Left ventricle myocardium inferior (tissue), 1 donor: ENCODE results near the gene FOXK1. TPM values are rescaled to one million over a fixed set of nuclear protein-coding genes. Genes with fewer than 3 reads are reported as not detected.

Experiments
- DNase-seq: peaks from one replicate; pipeline ENCODE4 v3.0.0-alpha.2; 2020
- H3K27ac ChIP-seq: fragments of 200-600 bp; replicated peaks from 2 replicates; pipeline ENCODE4 v1.8.0; 2021
- H3K27me3 ChIP-seq: fragments of 200-600 bp; 2 replicates; pipeline ENCODE4 v1.8.0; 2021; ENCODE audit warnings: low read depth
- H3K36me3 ChIP-seq: fragments of 200-600 bp; 2 replicates; pipeline ENCODE4 v1.8.0; 2021
- H3K4me1 ChIP-seq: fragments of 200-600 bp; 2 replicates; pipeline ENCODE4 v1.8.0; 2021
- H3K4me3 ChIP-seq: fragments of 200-600 bp; 2 replicates; pipeline ENCODE4 v1.8.0; 2021; ENCODE audit warnings: mild to moderate bottlenecking, moderate library complexity
- H3K9me3 ChIP-seq: fragments of 200-600 bp; replicated peaks from 2 replicates; pipeline ENCODE4 v1.8.0; 2021
- intact Hi-C: fragments of 100-400 bp; cut with micrococcal nuclease; formaldehyde crosslinking; loops from one replicate; pipeline ENCODE4 v1.11.0; 2022
- total RNA-seq: library from RNA; stranded (reverse); fragmentation: NEBNext Ultra II Directional; extraction: Animal tissue kit (Norgen Biotek cat#: 25700); gene quantifications from one replicate; pipeline ENCODE4 v1.2.1, GENCODE V29; 2021
- TF ChIP-seq, protein P1 (sequence below): fragments of 200-600 bp; IDR thresholded peaks from 2 replicates; pipeline ENCODE4 v1.8.0; 2021; ENCODE audit warnings: antibody characterized with exemption, mild to moderate bottlenecking, borderline replicate concordance
- donor health status: DM: no; HTN: yes; CAD: no; lungs with severe emphysema.

Gene FOXK1
- total RNA-seq, 1 donor from 2014 or later, result 18.3 TPM

DNA sequence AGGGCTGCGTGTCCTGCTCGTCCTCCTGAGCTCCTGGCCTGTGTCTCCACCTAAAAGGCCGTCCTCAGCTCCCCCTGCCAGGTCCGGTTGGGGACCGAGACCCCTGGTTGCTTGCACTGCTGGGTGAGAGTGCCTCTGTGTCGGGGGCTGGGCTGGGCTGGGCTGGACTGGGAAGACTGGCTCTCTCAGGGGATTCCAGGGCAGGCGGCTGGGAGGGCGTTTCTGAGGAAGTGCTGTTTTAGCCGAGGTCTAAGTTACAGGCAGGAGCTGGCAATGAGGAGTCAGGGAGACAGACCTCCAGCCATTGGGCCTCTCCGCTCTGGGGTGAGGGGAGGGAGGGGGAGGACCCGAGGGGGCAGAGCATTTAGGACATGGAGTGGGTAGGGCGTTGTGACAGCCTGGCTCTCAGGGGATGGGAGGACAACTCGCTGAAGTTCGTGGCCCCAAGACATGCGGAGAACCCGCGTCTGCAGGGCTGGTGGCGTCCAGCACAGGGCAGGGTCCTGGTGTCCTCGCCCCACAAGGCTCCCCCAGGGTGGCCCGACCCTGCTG, 20.9 kb downstream of the FOXK1 start:
- Histone ChIP-seq H3K4me1 (peaks cover 89% of the 10 kb centered on the region), H3K4me3 (peak overlapping the region; percentile 8)

DNA sequence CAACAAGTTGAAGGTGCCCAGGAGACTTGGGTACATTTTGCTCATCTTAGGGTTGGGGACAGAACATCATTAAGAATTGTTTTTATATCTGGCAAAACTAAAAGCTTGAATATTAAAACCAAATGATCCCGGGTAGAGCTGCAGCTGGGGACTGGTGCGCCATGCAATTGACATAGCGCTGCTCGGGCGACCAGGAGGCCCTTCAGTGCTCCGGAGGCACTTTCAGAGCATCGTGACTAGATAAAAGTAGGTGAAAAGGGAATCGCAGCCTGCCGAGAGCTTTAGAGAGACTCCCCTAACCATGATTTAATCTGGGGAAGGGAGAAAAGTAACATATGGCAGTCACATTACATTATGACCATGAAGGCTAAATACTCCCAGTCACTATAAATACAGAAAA, 21.4 kb downstream of the FOXK1 start:
- no peak overlapping the region for H3K4me3 ChIP-seq

More for the DNA sequence above, 20.9 kb downstream of the FOXK1 start:
- no peaks in the 10 kb centered on the region for H3K36me3 ChIP-seq
- TF ChIP-seq, protein P1, sequence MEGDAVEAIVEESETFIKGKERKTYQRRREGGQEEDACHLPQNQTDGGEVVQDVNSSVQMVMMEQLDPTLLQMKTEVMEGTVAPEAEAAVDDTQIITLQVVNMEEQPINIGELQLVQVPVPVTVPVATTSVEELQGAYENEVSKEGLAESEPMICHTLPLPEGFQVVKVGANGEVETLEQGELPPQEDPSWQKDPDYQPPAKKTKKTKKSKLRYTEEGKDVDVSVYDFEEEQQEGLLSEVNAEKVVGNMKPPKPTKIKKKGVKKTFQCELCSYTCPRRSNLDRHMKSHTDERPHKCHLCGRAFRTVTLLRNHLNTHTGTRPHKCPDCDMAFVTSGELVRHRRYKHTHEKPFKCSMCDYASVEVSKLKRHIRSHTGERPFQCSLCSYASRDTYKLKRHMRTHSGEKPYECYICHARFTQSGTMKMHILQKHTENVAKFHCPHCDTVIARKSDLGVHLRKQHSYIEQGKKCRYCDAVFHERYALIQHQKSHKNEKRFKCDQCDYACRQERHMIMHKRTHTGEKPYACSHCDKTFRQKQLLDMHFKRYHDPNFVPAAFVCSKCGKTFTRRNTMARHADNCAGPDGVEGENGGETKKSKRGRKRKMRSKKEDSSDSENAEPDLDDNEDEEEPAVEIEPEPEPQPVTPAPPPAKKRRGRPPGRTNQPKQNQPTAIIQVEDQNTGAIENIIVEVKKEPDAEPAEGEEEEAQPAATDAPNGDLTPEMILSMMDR, result no peak
- H3K27me3 ChIP-seq, result no peaks in the 10 kb centered on the region
- H3K9me3 ChIP-seq, result no peaks in the 10 kb centered on the region
- peak overlapping the region; percentile 43 for H3K27ac ChIP-seq
- intact Hi-C loops, result no loop called here
- peak; percentile 54 for DNase-seq

DNA sequence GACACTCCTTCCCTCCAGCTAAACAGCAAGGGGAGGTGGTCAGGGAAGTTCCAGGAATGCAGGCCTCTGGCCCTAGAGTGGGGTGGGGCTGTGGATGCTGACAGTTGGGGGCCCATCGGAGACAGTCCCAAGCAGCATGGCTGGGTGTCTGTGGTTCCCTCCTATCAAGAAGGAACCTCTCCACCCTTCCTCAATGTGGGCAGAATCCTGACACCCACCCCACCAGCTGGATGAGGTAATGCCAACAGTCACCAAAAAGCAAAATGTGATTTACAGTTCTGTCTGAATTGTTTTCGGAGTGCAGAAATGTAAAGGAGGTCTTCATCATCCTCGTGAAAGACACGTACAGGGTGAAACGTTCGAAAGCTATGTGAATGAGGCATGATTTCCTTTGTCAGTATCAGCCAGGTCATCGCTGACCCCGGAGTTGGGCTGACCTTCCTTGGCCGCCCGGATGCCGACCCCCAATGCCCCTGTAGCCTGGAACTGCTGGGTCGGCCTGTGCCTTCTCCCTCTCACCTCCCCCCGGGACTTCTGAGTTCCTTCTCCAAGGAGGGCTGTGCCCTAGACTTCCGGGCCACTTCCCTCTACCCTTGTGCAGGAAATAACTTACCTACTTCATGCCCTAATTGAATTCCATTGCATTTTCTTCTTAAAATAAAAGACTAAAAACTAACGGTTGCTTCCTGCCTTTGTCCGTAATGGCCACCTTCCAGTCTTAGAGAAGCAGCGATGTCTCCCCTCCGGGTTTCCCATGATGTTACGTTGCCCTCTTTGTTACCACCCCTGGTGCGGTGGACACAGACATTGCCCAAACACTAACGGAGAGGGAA, 24.5 kb downstream of the FOXK1 start:
- H3K36me3 ChIP-seq, result peaks cover 5% of the 10 kb centered on the region
- intact Hi-C loops, result no loop called here
- no peak for DNase-seq
- peak overlapping the region; percentile 78 for H3K27ac ChIP-seq
- H3K27me3 ChIP-seq, result no peaks in the 10 kb centered on the region
- TF ChIP-seq, protein P1, result no peak
- peaks cover 79% of the 10 kb centered on the region for H3K4me1 ChIP-seq
- no peaks in the 10 kb centered on the region for H3K9me3 ChIP-seq
- H3K4me3 ChIP-seq, result peak overlapping the region; percentile 39

More for the DNA sequence above, 21.4 kb downstream of the FOXK1 start:
- Histone ChIP-seq H3K4me1 (peaks cover 94% of the 10 kb centered on the region), H3K36me3 (no peaks in the 10 kb centered on the region), H3K27ac (peak overlapping the region; percentile 43), H3K27me3 (no peaks in the 10 kb centered on the region), H3K9me3 (no peaks in the 10 kb centered on the region)
- no peak for DNase-seq
- intact Hi-C loops, result no loop called here
- TF ChIP-seq, protein P1, result no peak

DNA sequence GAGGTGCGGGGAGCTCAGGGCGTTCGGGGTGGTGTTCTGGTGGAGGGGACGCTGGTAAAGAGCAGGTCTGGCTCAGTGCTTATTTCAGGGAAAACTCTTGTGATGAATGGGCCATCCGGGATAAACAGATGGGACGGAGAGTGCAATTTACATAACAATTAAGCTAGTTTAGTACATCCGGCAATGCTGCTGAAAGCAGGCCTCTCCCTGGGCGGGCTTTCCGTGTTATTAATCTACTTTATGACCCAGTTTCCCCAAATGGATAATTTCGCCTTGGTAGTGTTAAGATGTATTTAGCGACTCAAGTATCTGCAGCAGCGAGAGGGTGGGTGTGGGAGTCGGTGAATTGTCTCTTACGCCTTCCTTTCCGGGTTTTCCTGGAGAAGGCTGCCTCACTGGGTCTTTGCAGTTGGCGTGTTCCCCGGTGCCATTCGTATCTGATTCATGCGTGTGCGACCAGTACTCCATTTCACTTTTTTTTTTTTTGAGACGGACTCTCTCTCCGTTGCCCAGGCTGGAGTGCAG, 25.2 kb downstream of the FOXK1 start:
- DNase-seq, result no peak
- TF ChIP-seq, protein P1, result no peak
- intact Hi-C loops, result no loop called here
- Histone ChIP-seq H3K36me3 (peaks cover 5% of the 10 kb centered on the region), H3K27me3 (no peaks in the 10 kb centered on the region), H3K27ac (peak overlapping the region; percentile 78), H3K4me1 (peaks cover 76% of the 10 kb centered on the region), H3K9me3 (no peaks in the 10 kb centered on the region), H3K4me3 (peak overlapping the region; percentile 39)

DNA sequence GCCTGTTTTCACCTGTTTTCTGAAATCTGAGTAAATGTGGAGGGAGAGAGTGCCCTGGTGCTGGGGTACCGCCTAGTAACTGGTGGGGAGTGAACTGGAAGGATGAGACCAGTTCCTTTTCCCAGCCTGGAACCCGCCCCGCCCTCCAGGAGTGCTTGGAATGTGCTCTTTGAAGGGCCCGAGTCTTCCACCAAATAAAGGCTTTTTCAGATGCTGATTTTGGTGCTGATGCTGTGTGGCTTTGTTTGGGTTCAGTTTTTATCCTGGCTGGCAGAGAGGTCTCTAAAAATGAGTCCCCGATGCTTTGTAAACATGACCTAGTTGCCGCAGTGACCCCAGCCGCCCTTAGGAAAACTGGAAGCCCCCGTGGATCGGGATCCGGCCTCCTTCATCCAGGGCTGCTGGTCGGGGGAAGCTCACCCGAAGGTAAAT, 25.9 kb downstream of the FOXK1 start:
- no peak for DNase-seq
- peaks cover 5% of the 10 kb centered on the region for H3K36me3 ChIP-seq
- H3K27ac ChIP-seq, result peak overlapping the region; percentile 78
- peaks cover 76% of the 10 kb centered on the region for H3K4me1 ChIP-seq
- H3K4me3 ChIP-seq, result no peak overlapping the region
- TF ChIP-seq, protein P1, result no peak
- H3K27me3 ChIP-seq, result no peaks in the 10 kb centered on the region
- no peaks in the 10 kb centered on the region for H3K9me3 ChIP-seq
- intact Hi-C loops, result no loop called here
